Hypothalamus (tissue), 51 donors: ENCODE results near the gene DPEP2NB.
A peak's percentile ranks its signal among the peaks of the same experiment; 100 is the strongest.
"Not testable (repeated sequence)": the region's sequence is repeated elsewhere in the genome, so short reads cannot be mapped to it uniquely, and the experiment has no call there.

ENCODE experiments used
- DNase-seq, 51 donors: peaks; one replicate each; lab custom pipeline; 2025; lab: John Stamatoyannopoulos, UW

Gene DPEP2NB

GRCh38 chr16:68019167-68019680 is 3.5 kb upstream of the DPEP2NB start:
- DNase-seq: no peak

GRCh38 chr16:68013440-68013839 is 2.3 kb downstream of the DPEP2NB start:
- DNase-seq: no peak

- DNase-seq: not testable (repeated sequence)
Measured at GRCh38 chr16:68009872-68010271, 5.8 kb downstream of the DPEP2NB start.

DNA sequence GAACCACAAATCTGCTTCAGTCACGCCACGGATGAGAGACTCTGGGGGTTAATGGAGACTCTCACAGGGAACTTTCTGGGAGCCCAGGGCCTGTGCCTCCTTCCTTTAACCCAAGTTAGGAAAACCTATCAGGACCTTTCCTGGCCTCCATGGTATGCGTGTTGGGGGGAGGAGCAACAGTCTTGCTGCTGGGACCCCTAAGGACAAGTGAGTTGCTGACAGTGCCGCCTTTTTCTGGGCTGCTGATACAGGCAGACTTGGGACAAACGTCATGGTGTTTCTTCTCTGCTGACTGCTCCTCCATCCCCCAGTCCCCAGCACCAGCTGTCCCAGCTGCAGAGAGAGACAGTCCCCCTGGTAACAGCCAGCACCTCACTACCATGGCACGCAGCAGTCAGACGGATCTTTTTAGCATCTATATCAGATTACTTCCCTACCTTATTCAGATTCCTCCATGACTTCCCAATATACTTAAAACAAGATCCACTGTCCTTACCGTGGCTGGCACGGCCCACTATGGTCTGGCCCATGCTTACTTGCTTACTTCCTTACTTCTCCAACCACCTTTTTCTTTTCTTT is 6.5 kb downstream of the DPEP2NB start:
- DNase-seq: no peak

DNA sequence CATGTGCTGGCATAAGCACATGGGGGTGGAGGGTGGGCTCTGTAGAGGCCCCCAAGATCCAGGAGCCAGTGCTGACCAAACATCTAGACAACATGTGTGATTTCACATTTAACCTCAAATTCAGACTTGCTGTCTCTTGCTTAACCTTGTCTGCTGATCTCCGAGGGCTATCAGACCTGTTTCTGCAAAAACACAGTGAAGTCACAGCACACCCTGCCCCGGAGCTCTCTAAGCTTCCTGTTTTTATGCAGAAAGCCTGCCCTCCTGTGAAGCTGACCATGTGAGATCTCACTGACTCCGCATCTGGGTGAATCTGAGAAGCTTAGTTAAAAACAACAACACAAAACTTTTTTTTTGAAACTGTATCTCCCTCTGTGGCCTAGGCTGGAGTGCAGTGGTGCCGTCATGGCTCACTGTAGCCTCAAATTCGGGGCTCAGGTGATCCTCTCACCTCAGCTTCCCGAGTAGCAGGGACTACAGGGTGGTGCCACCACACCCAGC is 9.9 kb downstream of the DPEP2NB start:
- peak in 6 of 51 donors; percentile 4 to 29 (median 9) for DNase-seq

- DNase-seq: no peak
Measured at GRCh38 chr16:68005211-68005610, 10.5 kb downstream of the DPEP2NB start.

- no peak for DNase-seq
Measured at GRCh38 chr16:68003031-68003430, 12.7 kb downstream of the DPEP2NB start.

DNA sequence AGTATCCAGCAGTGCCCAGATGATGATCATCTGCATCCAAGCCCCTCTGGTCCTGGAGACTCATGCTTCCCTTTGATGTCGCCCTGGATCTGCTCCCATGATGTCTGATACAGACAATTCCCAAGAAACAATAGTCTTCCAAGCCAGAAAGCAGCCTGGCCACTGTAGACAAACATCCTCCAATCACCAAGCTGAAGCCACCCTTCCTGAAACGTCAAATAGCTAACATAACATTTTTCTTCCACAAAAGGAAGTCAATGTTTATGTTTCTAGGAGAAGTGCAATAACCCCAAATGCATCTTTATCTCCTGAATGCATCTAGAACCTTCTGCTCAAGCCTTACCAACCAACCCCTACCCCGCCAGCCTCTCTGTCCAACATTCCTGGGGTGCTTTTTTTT is 15.3 kb downstream of the DPEP2NB start:
- DNase-seq: no peak

DNA sequence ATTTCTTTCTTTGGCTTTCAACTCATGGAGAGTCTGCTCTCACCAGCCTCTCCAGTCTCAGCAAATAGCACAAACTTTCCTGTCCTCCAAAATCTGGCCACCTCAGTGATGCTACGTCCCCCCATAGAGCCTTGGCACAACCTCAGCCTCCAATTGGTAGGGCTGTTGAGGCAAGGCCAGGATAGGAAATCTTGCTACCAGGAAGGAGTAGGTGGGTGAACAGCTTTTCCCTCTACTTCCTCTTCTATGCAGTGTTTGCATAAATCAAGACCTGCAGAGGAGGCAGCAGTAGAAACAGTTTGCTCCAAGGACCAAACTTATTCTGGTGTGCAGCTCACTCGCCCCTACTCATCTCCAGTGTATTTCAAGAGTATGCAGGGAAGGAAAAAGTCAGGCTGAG is 15.7 kb downstream of the DPEP2NB start:
- no peak for DNase-seq

DNA sequence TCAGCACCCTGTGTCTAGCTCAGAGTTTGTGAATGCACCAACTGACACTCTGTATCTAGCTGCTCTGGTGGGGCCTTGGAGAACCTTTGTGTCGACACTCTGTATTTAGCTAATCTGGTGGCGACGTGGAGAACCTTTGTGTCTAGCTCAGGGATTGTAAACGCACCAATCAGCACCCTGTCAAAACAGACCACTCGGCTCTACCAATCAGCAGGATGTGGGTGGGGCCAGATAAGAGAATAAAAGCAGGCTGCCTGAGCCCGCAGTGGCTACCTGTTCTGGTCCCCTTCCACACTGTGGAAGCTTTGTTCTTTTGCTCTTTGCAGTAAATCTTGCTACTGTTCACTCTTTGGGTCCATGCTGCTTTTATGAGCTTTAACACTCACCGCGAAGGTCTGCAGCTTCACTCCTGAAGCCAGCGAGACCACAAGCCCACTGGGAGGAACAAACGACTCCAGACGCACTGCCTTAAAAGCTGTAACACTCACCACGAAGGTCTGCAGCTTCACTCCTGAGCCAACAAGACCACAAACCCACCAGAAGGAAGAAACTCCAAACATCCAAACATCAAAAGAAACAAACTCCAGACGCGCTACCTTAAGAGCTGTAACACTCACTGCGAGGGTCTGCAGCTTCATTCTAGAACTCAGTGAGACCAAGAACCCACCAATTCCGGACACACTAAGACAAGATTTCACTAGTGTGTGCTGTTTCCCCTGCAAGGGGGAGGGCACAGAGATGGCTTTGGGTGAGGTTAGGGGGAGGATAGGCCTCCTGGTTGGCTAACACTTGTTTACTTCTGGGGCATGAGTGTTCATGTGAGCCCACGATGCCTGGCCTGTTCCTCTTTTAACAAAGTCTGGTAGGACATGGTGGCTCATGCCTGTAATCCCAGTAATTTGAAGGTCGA is 16.7 kb downstream of the DPEP2NB start, which contains the start of gene DPEP2:
TSS of gene DPEP2 (minus strand) at position 706 of the 910 bp plus-strand sequence. CDS start 6,272 bp downstream, outside the sequence.
- peak in 6 of 51 donors; percentile 7 to 14 (median 8) for DNase-seq

DNA sequence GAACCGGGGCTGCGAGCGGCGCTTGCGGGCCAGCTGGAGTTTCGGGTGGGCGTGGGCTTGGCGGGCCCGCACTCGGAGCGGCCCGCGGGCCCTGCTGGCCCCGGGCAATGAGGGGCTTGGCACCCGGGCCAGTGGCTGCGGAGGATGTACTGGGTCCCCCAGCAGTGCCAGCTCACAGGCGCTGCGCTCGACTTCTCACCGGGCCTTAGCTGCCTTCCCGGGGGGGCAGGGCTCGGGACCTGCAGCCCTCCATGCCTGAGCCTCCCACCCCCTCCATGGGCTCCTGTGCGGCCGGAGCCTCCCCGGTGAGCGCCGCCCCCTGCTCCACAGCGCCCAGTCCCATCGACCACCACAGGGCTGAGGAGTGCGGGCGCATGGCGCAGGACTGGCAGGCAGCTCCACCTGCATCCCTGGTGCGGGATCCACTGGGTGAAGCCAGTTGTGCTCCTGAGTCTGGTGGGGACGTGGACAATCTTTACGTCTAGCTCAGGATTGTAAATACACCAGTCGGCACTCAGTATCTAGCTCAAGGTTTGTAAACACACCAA is 17.4 kb downstream of the DPEP2NB start:
- not testable (repeated sequence) for DNase-seq

- no peak for DNase-seq
Measured at GRCh38 chr16:67996666-67997065, 19.0 kb downstream of the DPEP2NB start.

- no peak for DNase-seq
Measured at GRCh38 chr16:67995423-67995822, 20.3 kb downstream of the DPEP2NB start.

DNA sequence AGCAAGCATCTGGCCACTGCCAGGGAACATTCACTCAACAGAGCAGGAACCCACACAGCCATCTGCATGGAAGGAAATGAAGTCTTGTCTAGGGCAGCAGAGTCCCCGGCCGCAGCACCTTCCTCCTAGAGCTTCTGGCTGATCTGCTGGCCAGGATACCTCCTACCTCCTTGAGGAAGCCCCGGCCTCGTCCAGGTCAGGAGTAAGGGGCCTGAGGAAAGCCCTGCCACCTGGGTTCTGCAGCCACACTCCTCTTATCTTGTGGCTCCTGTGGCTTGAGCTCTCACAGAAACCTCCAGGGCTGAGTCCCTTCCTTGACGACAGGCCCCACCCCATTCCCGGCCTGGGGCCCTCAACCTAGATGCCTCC is 21.7 kb downstream of the DPEP2NB start:
- not testable (repeated sequence) for DNase-seq

DNA sequence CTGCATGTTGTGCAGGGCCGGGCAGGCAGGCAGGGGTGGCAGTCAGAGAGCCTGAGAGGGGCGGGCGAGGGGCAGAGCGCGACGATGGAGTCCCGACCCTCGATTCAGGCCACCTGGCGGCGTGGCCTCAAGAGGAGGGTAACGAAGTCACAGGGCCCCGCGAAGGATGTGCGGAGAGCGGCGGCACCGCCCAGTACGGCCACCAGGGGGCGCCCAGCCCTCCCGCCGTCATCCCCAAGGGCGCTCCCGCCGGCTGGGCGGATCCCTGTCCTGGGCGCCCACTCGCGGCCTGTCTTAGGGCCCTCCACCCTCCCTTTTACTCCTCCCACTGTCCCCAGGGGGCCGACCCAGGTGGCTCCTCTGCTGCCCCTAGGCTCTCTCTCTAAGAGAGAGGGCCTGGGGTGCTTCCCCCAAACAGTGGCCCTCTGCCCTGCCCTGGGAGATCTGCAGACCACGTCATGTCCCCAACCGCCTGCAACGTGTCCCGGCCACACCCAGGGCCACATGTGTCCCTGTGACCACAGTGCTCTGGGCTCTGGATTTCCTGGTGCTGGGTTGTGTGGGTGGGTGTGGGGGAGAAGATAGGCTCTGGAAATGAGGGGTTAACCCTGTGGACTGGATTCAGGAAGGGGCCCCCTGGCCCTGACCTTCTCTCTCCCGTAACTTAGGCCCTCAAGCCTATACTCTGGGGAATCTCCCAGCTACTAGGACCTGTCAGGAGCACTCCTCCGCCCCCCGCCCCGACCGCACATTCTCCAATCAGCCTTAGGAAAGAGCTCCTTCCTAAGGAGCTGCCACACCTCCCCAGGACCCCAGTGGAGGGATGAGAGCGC is 22.3 kb downstream of the DPEP2NB start:
- peak in 45 of 51 donors; percentile 10 to 76 (median 35) for DNase-seq

- no peak for DNase-seq
Measured at GRCh38 chr16:67992661-67993206, 23.0 kb downstream of the DPEP2NB start.

GRCh38 chr16:67990018-67990386 is 25.7 kb downstream of the DPEP2NB start:
- DNase-seq: no peak

DNA sequence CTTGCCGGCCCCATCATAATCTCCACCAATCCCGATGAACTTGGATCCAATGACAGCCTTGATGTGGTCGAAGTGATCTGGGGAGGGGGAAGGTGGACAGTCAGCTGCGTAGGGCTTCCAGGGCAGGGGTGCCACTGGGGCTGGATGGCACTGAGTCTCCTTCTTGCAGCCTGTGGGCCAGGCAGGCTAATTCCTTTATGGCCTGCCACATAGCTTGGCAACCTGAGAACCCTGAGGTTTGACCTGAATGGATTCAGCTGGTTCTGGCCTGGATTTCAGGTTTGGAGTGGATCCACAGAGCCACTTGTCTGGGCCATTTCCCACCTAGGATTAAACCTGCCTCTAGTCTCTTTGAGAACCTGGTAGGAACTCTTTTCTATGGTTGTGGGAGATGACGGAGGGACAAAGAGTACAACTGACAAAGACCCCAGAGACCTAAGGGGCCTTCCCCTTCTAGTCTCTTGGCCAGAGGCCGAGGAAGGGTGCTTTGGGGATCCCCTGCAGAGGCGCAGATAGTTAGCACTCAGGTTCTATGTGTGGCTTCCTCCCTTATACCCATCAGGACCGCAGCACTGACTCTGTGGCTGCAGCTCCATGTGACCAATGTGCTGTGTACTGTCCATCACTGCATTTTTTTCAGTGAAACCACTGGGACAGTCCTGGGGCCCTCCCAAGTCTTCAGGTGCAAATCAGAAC is 26.2 kb downstream of the DPEP2NB start:
- DNase-seq: no peak

DNA sequence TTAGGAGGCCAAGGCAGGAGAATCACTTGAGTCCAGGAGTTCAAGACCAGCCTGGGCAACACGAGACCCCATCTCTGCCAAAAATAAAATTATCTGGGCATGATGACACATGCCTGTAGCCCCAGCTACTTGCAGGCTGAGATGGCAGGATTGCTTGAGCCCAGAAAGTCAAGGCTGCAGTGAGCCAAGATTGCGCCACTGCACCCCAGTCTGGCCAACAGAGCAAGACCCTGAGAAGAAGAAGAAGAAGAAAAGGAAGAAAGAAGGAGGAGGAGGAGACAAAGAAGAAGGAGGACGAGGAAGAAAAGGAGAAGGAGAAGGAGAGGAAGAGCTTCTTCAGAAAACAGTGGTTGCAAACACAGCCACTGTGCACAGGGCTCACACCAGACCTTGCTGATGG is 27.0 kb downstream of the DPEP2NB start:
- DNase-seq: no peak
